ENCODE data around the gene CHRNG. TPM values are rescaled to one million over a fixed set of nuclear protein-coding genes. Genes with fewer than 3 reads are reported as not detected.

Gene CHRNG
- total RNA-seq, 3 donors from 2014 or later: not detected

GRCh38 chr2:232508251-232508650 is 31.2 kb upstream of the CHRNG start:
- H3K9me3 ChIP-seq: no peaks in the 10 kb centered on the region

DNA sequence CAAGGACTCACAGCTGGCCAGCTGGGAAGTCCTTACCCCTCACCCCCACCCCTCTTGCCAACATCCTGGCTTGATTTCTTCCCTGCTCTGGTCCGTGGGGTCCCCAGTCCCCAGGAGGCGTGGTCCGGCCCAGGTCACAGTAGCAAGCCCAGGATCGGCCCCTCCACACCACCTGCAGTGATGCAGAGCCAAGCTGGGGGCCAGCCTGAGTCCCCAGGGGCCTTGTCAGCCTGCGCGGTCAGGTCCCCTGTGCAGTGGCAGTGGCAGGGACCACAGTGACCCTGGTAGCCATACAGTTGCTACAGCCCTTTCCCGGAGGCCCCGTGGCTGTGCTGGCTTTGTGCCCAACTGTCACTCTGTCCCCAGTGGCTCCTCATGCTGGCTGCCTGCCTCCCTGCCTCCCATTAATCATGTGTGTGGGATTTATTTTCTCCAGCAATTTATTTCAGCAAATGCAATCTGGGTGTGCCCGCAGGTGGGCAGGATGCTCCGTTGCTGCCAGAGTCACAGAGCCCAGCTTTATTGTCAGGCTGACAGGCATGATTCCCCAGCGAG is 28.1 kb upstream of the CHRNG start:
- H3K36me3 ChIP-seq (ENCODE audit: low read depth): no peaks in the 10 kb centered on the region
- TF ChIP-seq, protein P1, sequence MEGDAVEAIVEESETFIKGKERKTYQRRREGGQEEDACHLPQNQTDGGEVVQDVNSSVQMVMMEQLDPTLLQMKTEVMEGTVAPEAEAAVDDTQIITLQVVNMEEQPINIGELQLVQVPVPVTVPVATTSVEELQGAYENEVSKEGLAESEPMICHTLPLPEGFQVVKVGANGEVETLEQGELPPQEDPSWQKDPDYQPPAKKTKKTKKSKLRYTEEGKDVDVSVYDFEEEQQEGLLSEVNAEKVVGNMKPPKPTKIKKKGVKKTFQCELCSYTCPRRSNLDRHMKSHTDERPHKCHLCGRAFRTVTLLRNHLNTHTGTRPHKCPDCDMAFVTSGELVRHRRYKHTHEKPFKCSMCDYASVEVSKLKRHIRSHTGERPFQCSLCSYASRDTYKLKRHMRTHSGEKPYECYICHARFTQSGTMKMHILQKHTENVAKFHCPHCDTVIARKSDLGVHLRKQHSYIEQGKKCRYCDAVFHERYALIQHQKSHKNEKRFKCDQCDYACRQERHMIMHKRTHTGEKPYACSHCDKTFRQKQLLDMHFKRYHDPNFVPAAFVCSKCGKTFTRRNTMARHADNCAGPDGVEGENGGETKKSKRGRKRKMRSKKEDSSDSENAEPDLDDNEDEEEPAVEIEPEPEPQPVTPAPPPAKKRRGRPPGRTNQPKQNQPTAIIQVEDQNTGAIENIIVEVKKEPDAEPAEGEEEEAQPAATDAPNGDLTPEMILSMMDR (IDR thresholded peaks at IDR 0.05): no peak
- H3K4me3 ChIP-seq: no peak overlapping the region
- no peaks in the 10 kb centered on the region for H3K9me3 ChIP-seq
- DNase-seq (no peak), ATAC-seq (no peak)
- intact Hi-C loops (cut with DNase I, micrococcal nuclease): no loop called here
- H3K4me1 ChIP-seq (ENCODE audit: low read depth): no peaks in the 10 kb centered on the region

More at GRCh38 chr2:232508251-232508650, 31.2 kb upstream of the CHRNG start:
- DNase-seq (no peak), ATAC-seq (no peak)
- TF ChIP-seq, protein P1 (IDR thresholded peaks at IDR 0.05): no peak
- intact Hi-C loops (cut with DNase I, micrococcal nuclease): no loop called here
- H3K4me3 ChIP-seq: no peak overlapping the region
- no peaks in the 10 kb centered on the region for H3K36me3 ChIP-seq (ENCODE audit: low read depth)
- H3K4me1 ChIP-seq (ENCODE audit: low read depth): peaks cover 2% of the 10 kb centered on the region

DNA sequence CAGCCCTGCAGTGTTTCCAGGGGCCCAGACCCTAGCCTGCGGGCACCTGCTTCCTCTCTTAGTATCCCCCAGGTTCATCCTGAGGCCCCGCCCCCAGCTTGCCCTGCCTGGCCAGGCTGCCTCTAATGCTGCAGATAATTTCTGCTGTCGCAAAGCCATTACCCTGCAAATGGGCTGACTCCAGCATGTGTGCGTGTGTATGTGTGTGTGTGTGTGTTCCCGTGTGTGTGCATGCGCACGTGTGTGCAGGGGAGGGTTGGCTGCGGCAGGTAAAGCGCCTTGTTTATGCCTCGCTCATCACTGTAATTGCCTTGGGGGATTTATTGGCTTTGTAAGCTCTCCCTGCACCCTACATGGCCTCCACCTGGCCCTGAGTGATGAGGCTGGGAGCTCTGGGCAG is 26.9 kb upstream of the CHRNG start:
- intact Hi-C loops (cut with DNase I, micrococcal nuclease): no loop called here
- no peaks in the 10 kb centered on the region for H3K36me3 ChIP-seq (ENCODE audit: low read depth)
- no peak for ATAC-seq
- no peak overlapping the region for H3K4me3 ChIP-seq
- TF ChIP-seq, protein P1 (IDR thresholded peaks at IDR 0.05): no peak
- no peaks in the 10 kb centered on the region for H3K4me1 ChIP-seq (ENCODE audit: low read depth)
- no peaks in the 10 kb centered on the region for H3K9me3 ChIP-seq
- no peak for DNase-seq

DNA sequence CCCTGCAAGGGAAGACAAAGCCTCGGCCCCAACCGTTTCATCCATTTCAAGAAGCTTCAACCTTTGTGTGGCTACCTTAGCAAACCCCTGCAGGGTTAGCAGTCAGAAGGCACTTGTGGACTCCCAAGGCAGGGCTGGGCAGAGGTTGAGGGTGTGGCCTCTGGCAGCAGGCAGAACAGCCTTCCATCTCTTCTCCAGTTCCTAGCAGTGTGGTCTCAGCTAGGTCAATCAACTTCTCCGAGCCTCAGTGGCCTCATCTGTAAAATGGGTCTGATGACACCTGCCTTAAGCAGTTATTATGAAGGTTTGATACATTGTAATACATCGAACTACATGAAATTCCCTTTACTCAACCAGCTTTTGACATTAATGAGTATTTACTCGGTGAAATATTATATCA is 26.1 kb upstream of the CHRNG start:
- intact Hi-C loops (cut with DNase I, micrococcal nuclease): no loop called here
- no peaks in the 10 kb centered on the region for H3K4me1 ChIP-seq (ENCODE audit: low read depth)
- H3K36me3 ChIP-seq (ENCODE audit: low read depth): no peaks in the 10 kb centered on the region
- H3K9me3 ChIP-seq: no peaks in the 10 kb centered on the region
- H3K4me3 ChIP-seq: no peak overlapping the region
- ATAC-seq (no peak), DNase-seq (no peak)
- TF ChIP-seq, protein P1 (IDR thresholded peaks at IDR 0.05): no peak

GRCh38 chr2:232515639-232516038 is 23.9 kb upstream of the CHRNG start:
- Histone ChIP-seq H3K4me1 (ENCODE audit: low read depth) (no peaks in the 10 kb centered on the region), H3K36me3 (ENCODE audit: low read depth) (no peaks in the 10 kb centered on the region), H3K4me3 (no peak overlapping the region), H3K9me3 (no peaks in the 10 kb centered on the region)
- TF ChIP-seq, protein P1 (IDR thresholded peaks at IDR 0.05): no peak
- no peak for ATAC-seq
- intact Hi-C loops (cut with DNase I, micrococcal nuclease): loop anchor here in 1 of 2 donors (5.0 kb wide), 1 partner anchor 68 kb away; no protein-coding TSS in a partner anchor
- DNase-seq: no peak

DNA sequence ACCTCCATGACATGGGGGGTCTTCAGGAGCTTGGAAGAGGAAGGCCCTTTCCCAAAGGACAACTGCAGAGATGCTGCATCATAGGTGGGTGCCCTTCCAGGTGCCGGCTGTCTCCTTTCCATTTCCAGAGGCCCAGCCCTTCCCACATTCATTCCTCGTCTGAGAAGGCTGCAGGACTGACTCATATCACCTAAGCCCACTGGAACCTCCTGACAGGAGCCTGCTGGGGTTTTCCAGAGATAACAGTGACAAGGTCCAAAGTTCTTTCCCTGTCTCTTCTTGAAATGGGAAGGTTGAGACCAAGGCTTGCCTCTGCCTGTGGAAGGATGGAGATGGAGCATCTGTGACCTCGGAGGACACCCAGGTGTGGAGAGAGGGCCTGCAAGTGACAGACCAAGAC is 22.9 kb upstream of the CHRNG start:
- no peaks in the 10 kb centered on the region for H3K36me3 ChIP-seq (ENCODE audit: low read depth)
- DNase-seq: no peak
- intact Hi-C loops (cut with DNase I, micrococcal nuclease): loop anchor here in 1 of 2 donors (5.0 kb wide), 1 partner anchor 69 kb away; no protein-coding TSS in a partner anchor
- H3K4me1 ChIP-seq (ENCODE audit: low read depth): no peaks in the 10 kb centered on the region
- no peaks in the 10 kb centered on the region for H3K9me3 ChIP-seq
- peak; percentile 12 for ATAC-seq
- H3K4me3 ChIP-seq: no peak overlapping the region
- TF ChIP-seq, protein P1 (IDR thresholded peaks at IDR 0.05): no peak

Measured in mucosa of descending colon (tissue), 3 donors.